Testis (tissue), 3 donors: ENCODE results near the gene TECPR2. TPM values are rescaled to one million over a fixed set of nuclear protein-coding genes. Genes with fewer than 3 reads are reported as not detected.
"Not testable (repeated sequence)": the region's sequence is repeated elsewhere in the genome, so short reads cannot be mapped to it uniquely, and the experiment has no call there.

Experiments
- DNase-seq: peaks from one replicate; pipeline ENCODE4 v3.0.0-alpha.2; 2019
- H3K27ac ChIP-seq, 2 donors: fragments of 200-600 bp; sonication (generic); one replicate each; pipeline ENCODE4 v1.5.1; 2019
- H3K27me3 ChIP-seq: fragments of 200-600 bp; sonication (generic); one replicate; pipeline ENCODE4 v1.5.1; 2019
- H3K36me3 ChIP-seq: fragments of 200-600 bp; sonication (generic); one replicate; pipeline ENCODE4 v1.5.1; 2017; ENCODE audit warnings: low read depth; ENCODE audit errors: missing control alignments
- H3K4me1 ChIP-seq: fragments of 200-600 bp; sonication (generic); one replicate; pipeline ENCODE4 v1.5.1; 2019
- H3K4me3 ChIP-seq, 2 donors: fragments of 200-600 bp; sonication (generic); one replicate each; pipeline ENCODE4 v1.5.1; 2017 to 2019
- H3K9me3 ChIP-seq: fragments of 200-600 bp; sonication (generic); one replicate; pipeline ENCODE4 v1.5.1; 2017
- CTCF ChIP-seq, 3 experiments: fragments of 450-650 bp in 2 of 3; fragments of 200-600 bp in 1 of 3; sonication (generic) in 1 of 3; IDR thresholded peaks; one replicate each; pipeline ENCODE4 v1.5.1; 2016 to 2019; ENCODE audit warnings: antibody characterized with exemption in 3 of 3, mild to moderate bottlenecking in 2 of 3, moderate library complexity in 1 of 3
- POLR2A ChIP-seq: fragments of 450-650 bp; IDR thresholded peaks from one replicate; pipeline ENCODE4 v1.6.1; 2017; ENCODE audit warnings: antibody characterized with exemption, mild to moderate bottlenecking, moderate library complexity
- WGBS, 2 donors: methylation state at CpG; one replicate each; pipeline ENCODE4 v1.1.5; 2018; 5-methylcytosine and 5-hydroxymethylcytosine counted together
- intact Hi-C: fragments of 100-400 bp; cut with DNase I; formaldehyde crosslinking; loops from one replicate; pipeline ENCODE4 v1.15.1; 2023; ENCODE audit warnings: low total_unique reads
- polyA plus RNA-seq: library from polyadenylated mRNA; stranded (reverse); fragments of 350-450 nt; fragmentation: Illumina TruSeq; extraction: RNeasy Lipid Tissue Mini Kit (QIAGEN cat#74804); gene quantifications from one replicate; pipeline ENCODE4 v1.2.3, GENCODE V29; 2014; ENCODE audit warnings: low read depth, low replicate concordance; ENCODE audit not compliant: insufficient read depth
- total RNA-seq, 2 donors: library from RNA; depleted of rRNA; stranded (reverse); fragments of >200 nt; gene quantifications; one replicate each; pipeline ENCODE4 v1.2.3, GENCODE V29; 2016

TECPR2 gene
- total and polyA plus RNA-seq, 3 donors from 2014 or later = 43.4 to 65.9 (median 43.6) TPM

- Histone ChIP-seq H3K36me3 (no peaks in the 10 kb centered on the region), H3K4me3 (no peak overlapping the region), H3K4me1 (no peaks in the 10 kb centered on the region), H3K27me3 (no peaks in the 10 kb centered on the region), H3K9me3 (no peaks in the 10 kb centered on the region), H3K27ac (no peak overlapping the region)
- WGBS, 2 donors = 90 to 94% methylated on average over 12 of the region's 12 CpGs
- no peak for DNase-seq
- intact Hi-C loops = loop anchor here (5.0 kb wide), 1 partner anchor 78 kb away; no protein-coding TSS in a partner anchor
- TF ChIP-seq POLR2A (no peak), CTCF (IDR thresholded peaks at IDR 0.05) (no peak)
Measured at GRCh38 chr14:102514987-102515733, 152.4 kb downstream of the TECPR2 start.

- H3K27me3 ChIP-seq = no peaks in the 10 kb centered on the region
Measured at GRCh38 chr14:102516531-102517391, 154.0 kb downstream of the TECPR2 start.

GRCh38 chr14:102517392-102518062 lies 154.8 kb downstream of the TECPR2 start:
- peak; percentile 29 for DNase-seq
- intact Hi-C loops = loop anchor here (5.0 kb wide), 1 partner anchor 80 kb away; no protein-coding TSS in a partner anchor
- 24 to 90% methylated on average over 2 to 35 of the region's 37 CpGs for WGBS, 2 donors
- Histone ChIP-seq H3K9me3 (no peaks in the 10 kb centered on the region), H3K4me3 (peak overlapping the region; percentile 68 to 78), H3K27me3 (no peaks in the 10 kb centered on the region), H3K36me3 (no peaks in the 10 kb centered on the region), H3K4me1 (no peaks in the 10 kb centered on the region), H3K27ac (peak overlapping the region in 1 of 2 donors; percentile 41)
- TF ChIP-seq CTCF (IDR thresholded peaks at IDR 0.05) (no peak), POLR2A (no peak)

More at GRCh38 chr14:102516531-102517391, 154.0 kb downstream of the TECPR2 start:
- H3K4me3 ChIP-seq = peak overlapping the region; percentile 68 to 78
- 4 to 13% methylated on average over 5 to 21 of the region's 95 CpGs for WGBS, 2 donors
- no peaks in the 10 kb centered on the region for H3K9me3 ChIP-seq
- H3K27ac ChIP-seq = peak overlapping the region in 1 of 2 donors; percentile 41
- TF ChIP-seq POLR2A (no peak), CTCF (IDR thresholded peaks at IDR 0.05) (peak; percentile 98 to 99 (median 98))
- no peaks in the 10 kb centered on the region for H3K4me1 ChIP-seq
- intact Hi-C loops = loop anchor here (5.0 kb wide), 1 partner anchor 79 kb away; no protein-coding TSS in a partner anchor
- DNase-seq = peak; percentile 59
- H3K36me3 ChIP-seq = no peaks in the 10 kb centered on the region

GRCh38 chr14:102518063-102518648 lies 155.4 kb downstream of the TECPR2 start:
- Histone ChIP-seq H3K4me1 (no peaks in the 10 kb centered on the region), H3K27me3 (no peaks in the 10 kb centered on the region), H3K27ac (no peak overlapping the region), H3K4me3 (no peak overlapping the region), H3K9me3 (no peaks in the 10 kb centered on the region), H3K36me3 (no peaks in the 10 kb centered on the region)
- intact Hi-C loops = loop anchor here (5.0 kb wide), 1 partner anchor 81 kb away; no protein-coding TSS in a partner anchor
- TF ChIP-seq POLR2A (no peak), CTCF (IDR thresholded peaks at IDR 0.05) (no peak)
- WGBS, 2 donors = 82 to 83% methylated on average over 6 to 8 of the region's 8 CpGs
- DNase-seq = no peak

GRCh38 chr14:102519709-102520108 lies 157.0 kb downstream of the TECPR2 start:
- intact Hi-C loops = loop anchor here (5.0 kb wide), 1 partner anchor 82 kb away; no protein-coding TSS in a partner anchor
- 83 to 90% methylated on average over 5 of the region's 5 CpGs for WGBS, 2 donors
- not testable (repeated sequence) for DNase-seq

More at GRCh38 chr14:102519709-102520108, 157.0 kb downstream of the TECPR2 start:
- not testable (repeated sequence) for H3K9me3 ChIP-seq, H3K36me3 ChIP-seq, H3K27me3 ChIP-seq, H3K4me3 ChIP-seq, H3K27ac ChIP-seq, H3K4me1 ChIP-seq
